Measurements from ENCODE around the gene AP2B1. TPM values are rescaled to one million over a fixed set of nuclear protein-coding genes. Genes with fewer than 3 reads are reported as not detected.

The AP2B1 gene
- total and polyA plus RNA-seq, 9 of the 15 experiments (the other 6 are each of a cell fraction or from before 2014, with no cell fraction given), result 60.1 to 287 (median 105) TPM

DNA sequence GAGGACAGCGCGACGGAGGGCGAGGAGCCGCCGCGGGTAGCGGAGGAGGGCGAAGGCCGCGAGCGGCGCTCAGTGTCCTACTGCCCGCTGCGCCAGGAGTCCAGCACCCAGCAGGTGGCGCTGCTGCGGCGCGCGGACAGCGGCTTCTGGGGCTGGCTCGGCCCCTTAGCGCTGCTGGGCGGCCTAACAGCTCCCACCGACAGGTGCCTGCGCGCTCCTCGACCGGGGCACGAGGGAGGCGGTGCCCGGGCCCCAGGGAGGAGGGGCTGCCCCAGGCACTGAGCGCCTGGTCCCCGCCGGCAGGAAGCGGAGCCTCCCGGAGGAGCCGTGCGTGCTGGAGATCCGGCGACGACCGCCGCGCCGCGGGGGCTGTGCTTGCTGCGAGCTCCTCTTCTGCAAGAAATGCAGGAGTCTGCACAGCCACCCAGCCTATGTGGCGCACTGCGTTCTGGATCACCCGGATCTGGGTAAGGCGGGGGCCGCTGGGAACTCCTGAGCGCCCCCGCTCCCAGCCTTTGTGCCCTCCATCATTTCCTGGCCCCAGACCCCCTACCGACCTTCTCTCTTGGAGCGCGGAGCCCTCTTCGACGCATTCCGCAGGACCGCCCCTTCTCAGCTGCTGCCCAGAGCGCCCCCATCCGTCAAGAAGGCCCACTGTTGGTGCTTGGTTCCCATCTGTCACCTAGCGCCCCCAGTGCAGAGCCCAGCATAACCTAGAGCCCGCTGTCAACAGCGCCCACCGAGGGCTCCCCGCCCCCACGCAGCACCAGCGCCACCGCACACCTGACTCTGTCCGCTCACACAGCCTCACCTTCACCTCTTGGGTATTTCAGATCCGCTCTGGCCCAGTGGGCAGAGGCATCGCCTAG lies 177.2 kb downstream of the AP2B1 start (continued):
- TF ChIP-seq, protein P1, sequence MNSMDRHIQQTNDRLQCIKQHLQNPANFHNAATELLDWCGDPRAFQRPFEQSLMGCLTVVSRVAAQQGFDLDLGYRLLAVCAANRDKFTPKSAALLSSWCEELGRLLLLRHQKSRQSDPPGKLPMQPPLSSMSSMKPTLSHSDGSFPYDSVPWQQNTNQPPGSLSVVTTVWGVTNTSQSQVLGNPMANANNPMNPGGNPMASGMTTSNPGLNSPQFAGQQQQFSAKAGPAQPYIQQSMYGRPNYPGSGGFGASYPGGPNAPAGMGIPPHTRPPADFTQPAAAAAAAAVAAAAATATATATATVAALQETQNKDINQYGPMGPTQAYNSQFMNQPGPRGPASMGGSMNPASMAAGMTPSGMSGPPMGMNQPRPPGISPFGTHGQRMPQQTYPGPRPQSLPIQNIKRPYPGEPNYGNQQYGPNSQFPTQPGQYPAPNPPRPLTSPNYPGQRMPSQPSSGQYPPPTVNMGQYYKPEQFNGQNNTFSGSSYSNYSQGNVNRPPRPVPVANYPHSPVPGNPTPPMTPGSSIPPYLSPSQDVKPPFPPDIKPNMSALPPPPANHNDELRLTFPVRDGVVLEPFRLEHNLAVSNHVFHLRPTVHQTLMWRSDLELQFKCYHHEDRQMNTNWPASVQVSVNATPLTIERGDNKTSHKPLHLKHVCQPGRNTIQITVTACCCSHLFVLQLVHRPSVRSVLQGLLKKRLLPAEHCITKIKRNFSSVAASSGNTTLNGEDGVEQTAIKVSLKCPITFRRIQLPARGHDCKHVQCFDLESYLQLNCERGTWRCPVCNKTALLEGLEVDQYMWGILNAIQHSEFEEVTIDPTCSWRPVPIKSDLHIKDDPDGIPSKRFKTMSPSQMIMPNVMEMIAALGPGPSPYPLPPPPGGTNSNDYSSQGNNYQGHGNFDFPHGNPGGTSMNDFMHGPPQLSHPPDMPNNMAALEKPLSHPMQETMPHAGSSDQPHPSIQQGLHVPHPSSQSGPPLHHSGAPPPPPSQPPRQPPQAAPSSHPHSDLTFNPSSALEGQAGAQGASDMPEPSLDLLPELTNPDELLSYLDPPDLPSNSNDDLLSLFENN (IDR thresholded peaks at IDR 0.05; ENCODE audit: low read depth in 2 of 2, low read length in 2 of 2), result no peak
- TF ChIP-seq COPS2 (conservative IDR thresholded peaks at IDR 0.05) (no peak), EZH2 (IDR thresholded peaks at IDR 0.05; ENCODE audit: borderline replicate concordance, low read depth, low read length) (no peak), SAFB (IDR thresholded peaks at IDR 0.05; ENCODE audit: borderline replicate concordance, low read depth, low read length) (peak; percentile 11; the same call in 1 of the 2 replicates), ZBTB17 (CRISPR knock-in tag; IDR thresholded peaks at IDR 0.05) (no peak), MYNN (IDR thresholded peaks at IDR 0.05) (no peak; the same call in 1 of the 2 replicates), MYNN (CRISPR knock-in tag; IDR thresholded peaks at IDR 0.05) (no peak), YY1 (IDR thresholded peaks at IDR 0.05; ENCODE audit: borderline replicate concordance in 1 of 3, control insufficient read depth in 1 of 3, extremely low read depth in 1 of 3, insufficient read depth in 3 of 3, insufficient read length in 1 of 3, insufficient replicate concordance in 2 of 3, low read depth in 1 of 3, low read length in 2 of 3) (peak in 2 of 3 experiments; percentile 37 to 43), ZNF583 (CRISPR knock-in tag; IDR thresholded peaks at IDR 0.05) (no peak), ZFP1 (CRISPR knock-in tag; IDR thresholded peaks at IDR 0.05) (no peak), NONO (IDR thresholded peaks at IDR 0.05; ENCODE audit: low read depth in 2 of 2, low read length in 1 of 2) (peak in 1 of 2 experiments; percentile 65; a peak in 1 of 4 replicates), HNRNPUL1 (IDR thresholded peaks at IDR 0.05; ENCODE audit: low read length) (no peak), FOXJ3 (CRISPR knock-in tag; IDR thresholded peaks at IDR 0.05) (no peak), TARDBP (IDR thresholded peaks at IDR 0.05) (no peak), MEIS2 (IDR thresholded peaks at IDR 0.05; ENCODE audit: partially characterized antibody) (peak; percentile 6), ARID2 (IDR thresholded peaks at IDR 0.05) (no peak), DIDO1 (tag; IDR thresholded peaks at IDR 0.05; ENCODE audit: low read depth) (no peak)
- TF ChIP-seq, protein P2, sequence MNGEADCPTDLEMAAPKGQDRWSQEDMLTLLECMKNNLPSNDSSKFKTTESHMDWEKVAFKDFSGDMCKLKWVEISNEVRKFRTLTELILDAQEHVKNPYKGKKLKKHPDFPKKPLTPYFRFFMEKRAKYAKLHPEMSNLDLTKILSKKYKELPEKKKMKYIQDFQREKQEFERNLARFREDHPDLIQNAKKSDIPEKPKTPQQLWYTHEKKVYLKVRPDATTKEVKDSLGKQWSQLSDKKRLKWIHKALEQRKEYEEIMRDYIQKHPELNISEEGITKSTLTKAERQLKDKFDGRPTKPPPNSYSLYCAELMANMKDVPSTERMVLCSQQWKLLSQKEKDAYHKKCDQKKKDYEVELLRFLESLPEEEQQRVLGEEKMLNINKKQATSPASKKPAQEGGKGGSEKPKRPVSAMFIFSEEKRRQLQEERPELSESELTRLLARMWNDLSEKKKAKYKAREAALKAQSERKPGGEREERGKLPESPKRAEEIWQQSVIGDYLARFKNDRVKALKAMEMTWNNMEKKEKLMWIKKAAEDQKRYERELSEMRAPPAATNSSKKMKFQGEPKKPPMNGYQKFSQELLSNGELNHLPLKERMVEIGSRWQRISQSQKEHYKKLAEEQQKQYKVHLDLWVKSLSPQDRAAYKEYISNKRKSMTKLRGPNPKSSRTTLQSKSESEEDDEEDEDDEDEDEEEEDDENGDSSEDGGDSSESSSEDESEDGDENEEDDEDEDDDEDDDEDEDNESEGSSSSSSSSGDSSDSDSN (IDR thresholded peaks at IDR 0.05; ENCODE audit: borderline replicate concordance in 1 of 2, low read depth in 2 of 2, low read length in 2 of 2), result peak; percentile 98 to 99
- TF ChIP-seq, protein P3, sequence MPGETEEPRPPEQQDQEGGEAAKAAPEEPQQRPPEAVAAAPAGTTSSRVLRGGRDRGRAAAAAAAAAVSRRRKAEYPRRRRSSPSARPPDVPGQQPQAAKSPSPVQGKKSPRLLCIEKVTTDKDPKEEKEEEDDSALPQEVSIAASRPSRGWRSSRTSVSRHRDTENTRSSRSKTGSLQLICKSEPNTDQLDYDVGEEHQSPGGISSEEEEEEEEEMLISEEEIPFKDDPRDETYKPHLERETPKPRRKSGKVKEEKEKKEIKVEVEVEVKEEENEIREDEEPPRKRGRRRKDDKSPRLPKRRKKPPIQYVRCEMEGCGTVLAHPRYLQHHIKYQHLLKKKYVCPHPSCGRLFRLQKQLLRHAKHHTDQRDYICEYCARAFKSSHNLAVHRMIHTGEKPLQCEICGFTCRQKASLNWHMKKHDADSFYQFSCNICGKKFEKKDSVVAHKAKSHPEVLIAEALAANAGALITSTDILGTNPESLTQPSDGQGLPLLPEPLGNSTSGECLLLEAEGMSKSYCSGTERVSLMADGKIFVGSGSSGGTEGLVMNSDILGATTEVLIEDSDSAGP (CRISPR knock-in tag; IDR thresholded peaks at IDR 0.05), result no peak

All from K562 (cell line).